GM21367 (cell line): ENCODE measurements around the gene TOMM6.
A peak's percentile ranks its signal among the peaks of the same experiment; 100 is the strongest.
"Not testable (repeated sequence)": the region's sequence is repeated elsewhere in the genome, so short reads cannot be mapped to it uniquely, and the experiment has no call there.

Experiments
- ATAC-seq: cut with Tn5 transposase; IDR thresholded peaks from one replicate; pipeline ENCODE4 v1.9.1; 2021; ENCODE audit not compliant: unreplicated experiment

TOMM6 gene

GRCh38 chr6:41759905-41760579 lies 27.5 kb upstream of the TOMM6 start:
- ATAC-seq = no peak

GRCh38 chr6:41763470-41763869 lies 24.0 kb upstream of the TOMM6 start:
- ATAC-seq = no peak

- not testable (repeated sequence) for ATAC-seq
Observed at GRCh38 chr6:41766043-41766664, 21.3 kb upstream of the TOMM6 start.

- ATAC-seq = no peak
Observed at GRCh38 chr6:41767112-41767833, 20.2 kb upstream of the TOMM6 start.

GRCh38 chr6:41768545-41769308 lies 18.8 kb upstream of the TOMM6 start:
- no peak for ATAC-seq

- no peak for ATAC-seq
Observed at GRCh38 chr6:41769376-41769775, 18.1 kb upstream of the TOMM6 start.

GRCh38 chr6:41770381-41771057 lies 17.0 kb upstream of the TOMM6 start:
- ATAC-seq = no peak

- no peak for ATAC-seq
Observed at GRCh38 chr6:41771058-41771983, 16.2 kb upstream of the TOMM6 start.

GRCh38 chr6:41774841-41775240 lies 12.7 kb upstream of the TOMM6 start:
- no peak for ATAC-seq

- ATAC-seq = no peak
Observed at GRCh38 chr6:41775293-41775882, 12.1 kb upstream of the TOMM6 start.

GRCh38 chr6:41777551-41778285 lies 9.8 kb upstream of the TOMM6 start:
- no peak for ATAC-seq

- ATAC-seq = no peak
Observed at GRCh38 chr6:41778895-41779294, 8.6 kb upstream of the TOMM6 start.

- peak; percentile 4 for ATAC-seq
Observed at GRCh38 chr6:41779336-41779735, 8.2 kb upstream of the TOMM6 start.

GRCh38 chr6:41779788-41780550 lies 7.5 kb upstream of the TOMM6 start, which contains the start of gene FRS3:
TSS of gene FRS3 (minus strand) at chr6:41779900. CDS start at chr6:41776987, 2,913 bp downstream.
- ATAC-seq = peak; percentile 91

- no peak for ATAC-seq
Observed at GRCh38 chr6:41780551-41781365, 6.7 kb upstream of the TOMM6 start, which contains the start of gene PRICKLE4. TSS of gene PRICKLE4 (plus strand) at chr6:41780782. CDS start at chr6:41783474, 2,692 bp downstream.

- ATAC-seq = no peak
Observed at GRCh38 chr6:41781366-41781730, 6.1 kb upstream of the TOMM6 start.
